GM12875 (cell line): ENCODE measurements around the gene LPIN3.
"Not testable (repeated sequence)": the region's sequence is repeated elsewhere in the genome, so short reads cannot be mapped to it uniquely, and the experiment has no call there.

Experiments used
- H3K4me3 ChIP-seq: one replicate; pipeline ENCODE4 v1.5.1; 2011; ENCODE audit warnings: low read depth, low read length, control low read depth
- CTCF ChIP-seq: IDR thresholded peaks from 2 replicates; pipeline ENCODE4 v1.5.1; 2011; ENCODE audit warnings: low read depth, mild to moderate bottlenecking, control low read depth, inconsistent platforms, low read length, moderate library complexity, borderline replicate concordance; ENCODE audit not compliant: insufficient read depth

Gene LPIN3

GRCh38 chr20:41304424-41305079 is 36.1 kb upstream of the LPIN3 start:
- TF ChIP-seq CTCF = no peak
- no peak overlapping the region for H3K4me3 ChIP-seq

DNA sequence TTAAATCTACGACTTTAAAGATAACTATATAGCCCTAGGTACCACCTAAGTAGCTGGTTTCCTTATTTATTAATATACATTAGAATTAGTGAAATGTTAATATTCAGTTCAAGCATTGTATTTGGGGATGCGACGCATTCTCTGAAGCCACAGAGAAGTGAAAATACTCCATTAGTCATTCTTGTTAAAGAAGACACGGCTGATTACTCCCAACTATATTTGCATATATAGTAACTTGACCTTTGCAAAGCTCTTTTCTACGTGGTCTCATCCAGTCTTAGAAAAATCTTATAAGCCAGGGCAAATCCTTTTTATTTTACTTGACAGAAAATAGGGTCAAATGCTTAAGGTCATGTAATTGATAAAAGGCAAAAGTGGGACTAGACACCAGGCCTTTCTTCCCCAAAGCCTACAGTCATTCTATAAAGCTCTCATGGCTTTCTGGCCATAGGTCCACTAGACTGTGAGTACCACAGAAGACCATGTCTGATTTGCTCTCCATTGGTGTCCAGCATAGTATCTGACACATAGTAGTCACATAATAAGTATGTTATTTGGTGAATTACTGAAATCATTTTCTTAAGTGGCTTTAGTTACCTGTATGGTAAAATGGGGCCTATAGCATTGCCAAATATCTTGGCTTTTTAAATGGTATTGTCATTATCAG is 34.4 kb upstream of the LPIN3 start:
- no peak for TF ChIP-seq CTCF
- no peak overlapping the region for H3K4me3 ChIP-seq

- no peak for TF ChIP-seq CTCF
- H3K4me3 ChIP-seq = no peak overlapping the region
Observed at GRCh38 chr20:41307021-41307420, 33.6 kb upstream of the LPIN3 start.

DNA sequence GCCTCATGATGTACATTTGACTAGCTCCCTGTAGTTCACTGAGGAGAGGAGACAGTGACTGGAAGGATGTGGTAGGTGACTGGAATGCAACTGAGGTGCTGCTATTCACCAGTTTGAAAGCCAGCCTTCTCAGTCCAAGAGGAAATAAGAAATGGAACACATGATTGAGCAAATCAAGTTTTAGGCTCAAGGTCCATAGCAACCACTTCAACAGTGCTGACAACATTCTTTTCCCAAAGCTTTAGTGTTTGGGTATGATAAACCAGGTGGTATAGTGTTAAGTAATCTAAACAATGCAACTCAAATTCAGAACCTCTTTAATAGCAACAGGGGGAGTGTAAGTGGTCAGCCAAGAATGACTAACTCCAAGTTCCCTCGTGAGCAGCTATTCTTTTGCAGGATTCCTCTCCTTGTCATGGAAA is 32.3 kb upstream of the LPIN3 start:
- TF ChIP-seq CTCF = no peak
- H3K4me3 ChIP-seq = no peak overlapping the region

DNA sequence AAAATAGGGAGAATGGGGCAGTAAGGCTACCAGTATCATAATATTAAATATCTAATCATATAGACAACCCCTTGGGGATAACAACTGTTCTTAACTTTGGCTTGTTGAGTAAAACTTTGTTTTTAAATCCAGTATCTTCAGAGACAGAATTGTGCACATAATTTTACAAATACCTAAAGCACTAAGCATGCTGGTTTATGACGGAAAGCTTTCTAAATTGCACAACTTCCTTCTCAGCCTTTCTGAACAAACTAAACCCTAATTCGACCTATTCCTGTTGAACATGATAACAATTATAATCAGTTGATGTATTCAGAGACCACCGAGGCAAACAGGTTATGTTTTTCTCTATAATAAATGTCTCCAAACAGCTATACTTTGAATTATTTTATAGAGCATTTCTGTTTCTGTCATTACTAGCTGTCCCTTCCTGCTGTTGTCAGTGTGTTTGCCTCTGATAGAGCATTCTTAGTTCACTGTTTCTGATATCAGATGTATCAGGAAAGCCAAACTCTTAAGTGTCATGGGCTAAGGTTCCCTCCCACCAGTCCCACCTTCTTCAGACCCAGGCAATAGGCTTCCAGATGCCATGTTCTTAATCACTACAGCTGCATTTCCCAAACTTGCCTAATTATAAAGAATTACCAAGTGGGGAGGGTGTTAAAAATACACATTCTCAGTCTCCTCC is 31.8 kb upstream of the LPIN3 start:
- TF ChIP-seq CTCF = no peak
- no peak overlapping the region for H3K4me3 ChIP-seq

GRCh38 chr20:41309817-41310216 is 30.8 kb upstream of the LPIN3 start:
- H3K4me3 ChIP-seq = no peak overlapping the region
- TF ChIP-seq CTCF = no peak

GRCh38 chr20:41312009-41312408 is 28.6 kb upstream of the LPIN3 start:
- H3K4me3 ChIP-seq = not testable (repeated sequence)
